Esophagus muscularis mucosa (tissue), 4 donors: Measurements from ENCODE around the gene SLC35D3. TPM values are rescaled to one million over a fixed set of nuclear protein-coding genes. Genes with fewer than 3 reads are reported as not detected.

Source experiments
- DNase-seq: peaks from one replicate; pipeline ENCODE4 v3.0.0-alpha.2; 2017; ENCODE audit errors: extremely low spot score
- H3K27ac ChIP-seq, 4 donors: fragments of 200-600 bp; sonication (generic); replicated peaks in 1 of 4; 1 replicate in 3 of 4; 2 replicates in 1 of 4; pipeline ENCODE4 v1.5.1; 2016 to 2019; ENCODE audit warnings: mild to moderate bottlenecking in 1 of 4
- H3K27me3 ChIP-seq, 4 donors: fragments of 200-600 bp; sonication (generic); one replicate each; pipeline versions ENCODE4 v1.5.1 to v1.6.0; 2016 to 2019
- H3K36me3 ChIP-seq, 4 donors: fragments of 200-600 bp; sonication (generic); one replicate each; pipeline ENCODE4 v1.5.1; 2016 to 2019
- H3K4me1 ChIP-seq, 4 donors: fragments of 200-600 bp; sonication (generic); one replicate each; pipeline ENCODE4 v1.5.1; 2016 to 2019
- H3K4me3 ChIP-seq, 4 donors: fragments of 200-600 bp; sonication (generic); 1 replicate in 2 of 4; 2 replicates in 2 of 4; pipeline ENCODE4 v1.5.1; 2016 to 2019; ENCODE audit warnings: mild to moderate bottlenecking in 4 of 4, moderate library complexity in 1 of 4
- H3K9me3 ChIP-seq, 4 donors: fragments of 200-600 bp; sonication (generic); 1 replicate in 3 of 4; 2 replicates in 1 of 4; pipeline ENCODE4 v1.5.1; 2016 to 2019
- CTCF ChIP-seq, 3 experiments: fragments of 200-600 bp in 2 of 3; fragments of 450-650 bp in 1 of 3; sonication (generic) in 2 of 3; IDR thresholded peaks; one replicate each; pipeline ENCODE4 v1.5.1; 2017 to 2019; ENCODE audit warnings: antibody characterized with exemption in 3 of 3, mild to moderate bottlenecking in 2 of 3, moderate library complexity in 1 of 3
- EP300 ChIP-seq: sonication (generic); formaldehyde crosslinking; IDR thresholded peaks from one replicate; pipeline ENCODE4 v1.6.1; 2017; ENCODE audit warnings: antibody characterized with exemption
- POLR2A ChIP-seq: fragments of 450-650 bp; IDR thresholded peaks from one replicate; pipeline ENCODE4 v1.6.1; 2017; ENCODE audit warnings: antibody characterized with exemption, moderate library complexity, mild to moderate bottlenecking, low read depth
- POLR2AphosphoS5 ChIP-seq, 2 donors: sonication (generic); formaldehyde crosslinking; IDR thresholded peaks; one replicate each; pipeline ENCODE4 v1.6.1; 2017; ENCODE audit warnings: antibody characterized with exemption in 2 of 2
- WGBS: methylation state at CpG from one replicate; pipeline ENCODE4 v1.1.5; 2018; 5-methylcytosine and 5-hydroxymethylcytosine counted together
- intact Hi-C: fragments of 100-400 bp; cut with DNase I; formaldehyde crosslinking; loops from one replicate; pipeline ENCODE4 v1.15.1; 2023
- total RNA-seq, 4 donors: library from RNA; depleted of rRNA; stranded (reverse); fragments of >200 nt; gene quantifications; one replicate each; pipeline versions ENCODE4 v1.1.0 to v1.2.1, GENCODE V29; 2016

The SLC35D3 gene
- total RNA-seq, 4 donors from 2014 or later: 0.11 to 0.42 (median 0.17) TPM; not detected in 1

DNA sequence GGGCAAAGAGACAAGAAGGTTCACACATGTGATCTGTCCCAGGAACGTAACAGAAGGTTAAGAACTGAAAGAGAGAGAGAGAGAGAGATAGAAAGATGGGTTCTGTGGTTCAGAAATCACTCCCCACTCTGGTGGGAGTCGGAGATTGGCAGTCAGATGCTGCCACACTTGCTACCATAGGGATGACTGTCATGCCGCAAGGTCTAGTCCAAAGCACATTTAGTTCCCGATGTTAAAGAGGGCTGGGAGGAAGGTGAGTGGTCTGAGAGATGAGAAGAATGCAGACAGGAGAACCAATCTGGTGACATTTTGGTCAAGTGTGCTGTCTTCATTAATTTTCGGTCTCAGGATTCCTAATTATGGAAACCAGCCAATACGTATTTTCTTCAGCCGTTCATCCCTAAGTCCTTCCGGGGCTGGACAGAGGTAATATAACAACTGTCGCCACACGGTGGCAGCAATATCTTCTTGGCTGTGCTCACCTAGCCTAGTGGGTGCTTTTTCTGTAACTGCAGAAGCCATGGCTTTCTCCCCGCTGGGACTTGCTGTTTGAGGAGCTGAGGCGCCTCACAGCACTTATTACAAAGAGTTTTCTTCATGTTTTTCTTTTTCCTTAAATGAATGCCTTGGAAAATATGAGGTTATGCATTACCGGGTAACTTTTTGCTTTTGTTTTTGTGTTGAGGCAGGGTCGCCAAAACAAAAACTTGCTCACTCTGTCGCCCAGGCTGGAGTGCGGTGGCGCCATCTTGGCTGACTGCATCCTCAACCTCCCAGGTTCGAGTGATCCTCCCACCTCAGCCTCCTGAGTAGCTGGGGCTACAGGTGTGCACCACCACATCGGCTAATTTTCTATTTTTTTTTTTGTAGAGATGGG lies 46.0 kb downstream of the SLC35D3 start:
- 53% methylated on average over 19 of the region's 19 CpGs for WGBS
- no peak overlapping the region for H3K4me3 ChIP-seq
- intact Hi-C loops: loop anchor here (5.0 kb wide), 1 partner anchor 44 kb away; no protein-coding TSS in a partner anchor
- H3K4me1 ChIP-seq: no peaks in the 10 kb centered on the region
- DNase-seq: no peak
- no peaks in the 10 kb centered on the region for H3K36me3 ChIP-seq
- TF ChIP-seq CTCF (IDR thresholded peaks at IDR 0.05): peak; percentile 57 to 66 (median 65)
- TF ChIP-seq POLR2AphosphoS5 (IDR thresholded peaks at IDR 0.05): no peak
- H3K27me3 ChIP-seq: no peaks in the 10 kb centered on the region
- H3K9me3 ChIP-seq: no peaks in the 10 kb centered on the region
- H3K27ac ChIP-seq: no peak overlapping the region

DNA sequence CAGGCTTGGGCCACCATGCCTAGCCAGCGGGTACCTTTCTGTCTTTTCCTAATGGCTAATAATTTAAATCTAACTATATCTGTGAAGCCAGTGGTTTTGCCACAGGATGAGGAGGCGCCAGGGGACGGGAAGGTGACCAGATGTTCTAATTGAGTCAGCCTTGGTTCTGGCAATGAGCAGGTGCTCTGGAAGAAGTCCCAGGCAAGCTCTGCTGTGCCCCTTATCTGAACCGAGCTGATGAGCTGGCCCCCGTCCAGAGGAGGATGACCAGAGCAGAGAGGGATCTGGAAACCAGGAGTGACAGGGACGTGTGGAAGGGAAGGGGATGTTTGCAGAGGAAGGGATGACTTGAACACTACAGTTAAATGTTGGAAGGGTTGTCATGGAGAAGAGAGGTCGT lies 46.7 kb downstream of the SLC35D3 start:
- TF ChIP-seq EP300 (no peak), POLR2A (no peak), CTCF (IDR thresholded peaks at IDR 0.05) (no peak), POLR2AphosphoS5 (IDR thresholded peaks at IDR 0.05) (no peak)
- Histone ChIP-seq H3K36me3 (no peaks in the 10 kb centered on the region), H3K4me1 (no peaks in the 10 kb centered on the region), H3K4me3 (no peak overlapping the region), H3K27me3 (no peaks in the 10 kb centered on the region), H3K27ac (no peak overlapping the region), H3K9me3 (no peaks in the 10 kb centered on the region)
- WGBS: 76% methylated on average over 6 of the region's 7 CpGs
- no peak for DNase-seq
- intact Hi-C loops: loop anchor here (5.0 kb wide), 1 partner anchor 43 kb away; no protein-coding TSS in a partner anchor

GRCh38 chr6:136969433-136969832 lies 47.3 kb downstream of the SLC35D3 start:
- WGBS: 82% methylated on average over 5 of the region's 5 CpGs
- Histone ChIP-seq H3K4me3 (no peak overlapping the region), H3K9me3 (no peaks in the 10 kb centered on the region), H3K27ac (no peak overlapping the region), H3K36me3 (no peaks in the 10 kb centered on the region), H3K27me3 (no peaks in the 10 kb centered on the region), H3K4me1 (no peaks in the 10 kb centered on the region)
- intact Hi-C loops: loop anchor here (5.0 kb wide), 1 partner anchor 43 kb away; no protein-coding TSS in a partner anchor
- no peak for DNase-seq
- no peak for TF ChIP-seq POLR2AphosphoS5 (IDR thresholded peaks at IDR 0.05)
- TF ChIP-seq CTCF (IDR thresholded peaks at IDR 0.05): no peak

DNA sequence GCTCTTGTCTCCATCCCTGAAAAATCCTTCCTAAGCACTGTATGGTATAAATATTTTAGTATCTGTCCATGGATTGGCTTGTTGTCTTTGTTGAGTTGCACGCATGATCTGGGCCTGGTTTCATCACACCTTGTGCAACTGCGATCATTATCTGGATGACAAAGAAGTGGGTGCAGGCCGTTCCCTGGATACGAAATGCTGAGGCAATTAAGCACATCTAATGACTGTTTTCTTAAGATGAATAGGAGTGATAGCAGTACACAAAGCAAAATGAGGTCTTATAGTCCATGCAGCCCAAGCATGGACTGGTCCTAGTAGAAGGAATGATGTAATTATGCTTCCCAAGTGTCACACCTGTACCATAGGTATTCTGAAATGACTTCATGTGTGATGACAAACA lies 47.8 kb downstream of the SLC35D3 start:
- no peaks in the 10 kb centered on the region for H3K9me3 ChIP-seq
- H3K4me1 ChIP-seq: no peaks in the 10 kb centered on the region
- no peak for DNase-seq
- WGBS: 100% methylated on average over 4 of the region's 4 CpGs
- no peaks in the 10 kb centered on the region for H3K27me3 ChIP-seq
- no peak overlapping the region for H3K27ac ChIP-seq
- TF ChIP-seq EP300 (no peak), POLR2AphosphoS5 (IDR thresholded peaks at IDR 0.05) (no peak), POLR2A (no peak), CTCF (IDR thresholded peaks at IDR 0.05) (no peak)
- H3K36me3 ChIP-seq: no peaks in the 10 kb centered on the region
- intact Hi-C loops: loop anchor here (5.0 kb wide), 1 partner anchor 42 kb away; no protein-coding TSS in a partner anchor
- no peak overlapping the region for H3K4me3 ChIP-seq
